Small intestine (tissue), 16 donors: Measurements from ENCODE around the gene TMEM250. TPM values are rescaled to one million over a fixed set of nuclear protein-coding genes. Genes with fewer than 3 reads are reported as not detected.

ENCODE experiments used
- DNase-seq, 2 donors: peaks; one replicate each; pipeline versions ENCODE4 v3.0.0 to v3.0.0-alpha.2; 2013
- FAIRE-seq: peaks from 2 replicates; lab custom pipeline; 2012; peaks lifted over from hg19 to GRCh38; lab: Jason Lieb, UNC
- H3K27ac ChIP-seq, 3 donors: one replicate each; pipeline ENCODE4 v1.5.1; 2013; ENCODE audit warnings: low read length in 2 of 3, mild to moderate bottlenecking in 2 of 3, control low read depth in 1 of 3, inconsistent platforms in 1 of 3, low read depth in 1 of 3, moderate library complexity in 1 of 3
- H3K27me3 ChIP-seq, 3 donors: one replicate each; pipeline ENCODE4 v1.6.1; 2013; ENCODE audit warnings: low read length in 3 of 3, inconsistent platforms in 1 of 3; ENCODE audit not compliant: control insufficient read depth in 3 of 3, insufficient read depth in 3 of 3
- H3K36me3 ChIP-seq, 3 donors: one replicate each; pipeline ENCODE4 v1.6.1; 2013; ENCODE audit warnings: low read length in 3 of 3, inconsistent platforms in 1 of 3, low read depth in 1 of 3, mild to moderate bottlenecking in 1 of 3, moderate library complexity in 1 of 3; ENCODE audit not compliant: control insufficient read depth in 3 of 3, insufficient read depth in 2 of 3
- H3K4me1 ChIP-seq, 3 donors: one replicate each; pipeline ENCODE4 v1.6.1; 2013; ENCODE audit warnings: low read length in 2 of 3, inconsistent platforms in 1 of 3, low read depth in 1 of 3, mild to moderate bottlenecking in 1 of 3, moderate library complexity in 1 of 3; ENCODE audit not compliant: control insufficient read depth in 3 of 3, insufficient read depth in 2 of 3
- H3K4me3 ChIP-seq, 3 donors: one replicate each; pipeline ENCODE4 v1.5.1; 2013; ENCODE audit warnings: low read length in 3 of 3, control low read depth in 1 of 3, inconsistent platforms in 1 of 3, low read depth in 1 of 3, mild to moderate bottlenecking in 1 of 3, moderate library complexity in 1 of 3
- H3K9me3 ChIP-seq, 2 donors: one replicate each; pipeline ENCODE4 v1.6.1; 2013; ENCODE audit warnings: low read depth in 1 of 2, low read length in 1 of 2; ENCODE audit not compliant: control insufficient read depth in 2 of 2, insufficient read depth in 1 of 2
- WGBS, 3 donors: extraction: QIAGEN DNeasy Blood & Tissue Kit; methylation state at CpG; one replicate each; pipeline ENCODE4 v1.1.7; 2013; 5-methylcytosine and 5-hydroxymethylcytosine counted together
- long read RNA-seq, 10 donors: transcript quantifications; one replicate each; lab custom pipeline, GENCODE V29; 2026
- polyA plus RNA-seq, 4 donors: library from polyadenylated mRNA; stranded (reverse) in 3 of 4; unstranded in 1 of 4; fragments of 200-250 nt in 3 of 4; fragments of 120-200 nt in 1 of 4; gene quantifications; one replicate each; pipeline versions ENCODE4 v1.2.1 to v1.2.3, GENCODE V29; 2013
- donor health status: healthy with polysubstance abuse.
- donor health status: control.
- donor health status: control.
- donor health status: Bipolar disorder and iron deficiency.
- donor health status: healthy.

Gene TMEM250
- polyA plus RNA-seq, result 10 to 100 TPM; 21.2 to 43.9 (median 32.2) TPM
- long read RNA-seq, donor 1, transcript TMEM250-201 (2 exons, 2,823 nt), result major isoform, 20 of 21 reads
- long read RNA-seq, donor 1, partial matches to known transcripts, result 0 of 21 reads
- long read RNA-seq, donor 1, other reads (novel, unspliced or antisense), result 0 of 21 reads
- long read RNA-seq, donor 2, transcript TMEM250-201 (2 exons, 2,823 nt), result major isoform, 7 of 7 reads
- long read RNA-seq, donor 2, partial matches to known transcripts, result 0 of 7 reads
- long read RNA-seq, donor 2, other reads (novel, unspliced or antisense), result 0 of 7 reads
- long read RNA-seq, donor 3, transcript TMEM250-201 (2 exons, 2,823 nt), result major isoform, 5 of 6 reads
- long read RNA-seq, donor 3, partial matches to known transcripts, result 0 of 6 reads
- long read RNA-seq, donor 3, other reads (novel, unspliced or antisense), result 0 of 6 reads
- long read RNA-seq, donor 4, result 0 reads
- long read RNA-seq, donor 5, partial matches to known transcripts, result 0 of 1 reads
- long read RNA-seq, donor 5, other reads (novel, unspliced or antisense), result 0 of 1 reads
- long read RNA-seq, donor 6, transcript TMEM250-201 (2 exons, 2,823 nt), result major isoform, 9 of 9 reads
- long read RNA-seq, donor 6, partial matches to known transcripts, result 0 of 9 reads
- long read RNA-seq, donor 6, other reads (novel, unspliced or antisense), result 0 of 9 reads
- long read RNA-seq, donor 7, result 0 reads
- long read RNA-seq, donor 8, partial matches to known transcripts, result 0 of 2 reads
- long read RNA-seq, donor 8, other reads (novel, unspliced or antisense), result 0 of 2 reads
- long read RNA-seq, donor 9, transcript TMEM250-201 (2 exons, 2,823 nt), result major isoform, 5 of 5 reads
- long read RNA-seq, donor 9, partial matches to known transcripts, result 0 of 5 reads
- long read RNA-seq, donor 9, other reads (novel, unspliced or antisense), result 0 of 5 reads
- long read RNA-seq, donor 10, transcript TMEM250-201 (2 exons, 2,823 nt), result major isoform, 11 of 12 reads
- long read RNA-seq, donor 10, partial matches to known transcripts, result 0 of 12 reads
- long read RNA-seq, donor 10, other reads (novel, unspliced or antisense), result 0 of 12 reads

GRCh38 chr9:136118320-136119060 lies at the start of gene TMEM250:
TMEM250 (minus strand) TSS chr9:136118875; CDS start chr9:136116900, 1,975 bp downstream.
- WGBS, 3 donors, result 0% methylated on average over 69 to 112 of the region's 112 CpGs
- Histone ChIP-seq H3K36me3 (peaks cover 0 to 44% (median 4%) of the 10 kb centered on the region in 3 donors), H3K9me3 (no peaks in the 10 kb centered on the region), H3K4me1 (peaks cover 2 to 61% (median 10%) of the 10 kb centered on the region in 3 donors), H3K4me3 (peak within 1 kb of the TSS; percentile 64 to 92 (median 82)), H3K27ac (peak within 1 kb of the TSS; percentile 89 to 98 (median 97)), H3K27me3 (peaks cover 0 to 6% (median 0%) of the 10 kb centered on the region in 3 donors)
- peak; percentile 98 to 99 for DNase-seq
- no peak for FAIRE-seq

- DNase-seq (no peak), FAIRE-seq (no peak)
- no peaks in the 10 kb centered on the region for H3K9me3 ChIP-seq
- no peak overlapping the region for H3K27ac ChIP-seq
- no peaks in the 10 kb centered on the region for H3K27me3 ChIP-seq
- H3K4me1 ChIP-seq, result no peaks in the 10 kb centered on the region
- H3K36me3 ChIP-seq, result no peaks in the 10 kb centered on the region
- no peak overlapping the region for H3K4me3 ChIP-seq
- WGBS, 3 donors, result 52 to 66% (median 58%) methylated on average over 1 of the region's 1 CpG
Measured at GRCh38 chr9:136163248-136163850, 44.7 kb upstream of the TMEM250 start.

- Histone ChIP-seq H3K4me1 (no peaks in the 10 kb centered on the region), H3K27me3 (peaks cover 0 to 12% (median 0%) of the 10 kb centered on the region in 3 donors), H3K4me3 (no peak overlapping the region), H3K27ac (no peak overlapping the region), H3K36me3 (no peaks in the 10 kb centered on the region), H3K9me3 (no peaks in the 10 kb centered on the region)
- DNase-seq (no peak), FAIRE-seq (no peak)
- WGBS, 3 donors, result 57 to 70% (median 69%) methylated on average over 10 of the region's 10 CpGs
Measured at GRCh38 chr9:136160995-136161610, 42.4 kb upstream of the TMEM250 start.

GRCh38 chr9:136160381-136160841 lies 41.7 kb upstream of the TMEM250 start:
- Histone ChIP-seq H3K27me3 (peaks cover 0 to 16% (median 1%) of the 10 kb centered on the region in 3 donors), H3K36me3 (no peaks in the 10 kb centered on the region), H3K9me3 (no peaks in the 10 kb centered on the region), H3K27ac (no peak overlapping the region), H3K4me1 (no peaks in the 10 kb centered on the region), H3K4me3 (no peak overlapping the region)
- WGBS, 3 donors, result 52 to 69% (median 57%) methylated on average over 11 to 12 of the region's 12 CpGs
- FAIRE-seq (no peak), DNase-seq (no peak)

GRCh38 chr9:136159851-136160250 lies 41.2 kb upstream of the TMEM250 start:
- no peaks in the 10 kb centered on the region for H3K4me1 ChIP-seq
- H3K27me3 ChIP-seq, result peaks cover 0 to 17% (median 3%) of the 10 kb centered on the region in 3 donors
- DNase-seq (no peak), FAIRE-seq (no peak)
- no peak overlapping the region for H3K27ac ChIP-seq
- H3K36me3 ChIP-seq, result no peaks in the 10 kb centered on the region
- no peak overlapping the region for H3K4me3 ChIP-seq
- no peaks in the 10 kb centered on the region for H3K9me3 ChIP-seq
- 86 to 91% (median 88%) methylated on average over 16 of the region's 16 CpGs for WGBS, 3 donors

- no peaks in the 10 kb centered on the region for H3K4me1 ChIP-seq
- peaks cover 0 to 17% (median 3%) of the 10 kb centered on the region in 3 donors for H3K27me3 ChIP-seq
- DNase-seq, result no peak
- H3K4me3 ChIP-seq, result no peak overlapping the region
- WGBS, 3 donors, result 64 to 71% (median 70%) methylated on average over 20 of the region's 20 CpGs
- H3K9me3 ChIP-seq, result no peaks in the 10 kb centered on the region
- no peak overlapping the region for H3K27ac ChIP-seq
- H3K36me3 ChIP-seq, result no peaks in the 10 kb centered on the region
- no peak for FAIRE-seq
Measured at GRCh38 chr9:136157477-136158265, 39.0 kb upstream of the TMEM250 start.
